GM21528 (cell line): ENCODE data around the gene CPLANE1.
"Not testable (repeated sequence)": the region's sequence is repeated elsewhere in the genome, so short reads cannot be mapped to it uniquely, and the experiment has no call there.

ENCODE experiments used
- ATAC-seq: cut with Tn5 transposase; IDR thresholded peaks from one replicate; pipeline ENCODE4 v1.9.1; 2021; ENCODE audit warnings: mild to moderate bottlenecking, moderate library complexity; ENCODE audit not compliant: unreplicated experiment, low FRiP score

The CPLANE1 gene

DNA sequence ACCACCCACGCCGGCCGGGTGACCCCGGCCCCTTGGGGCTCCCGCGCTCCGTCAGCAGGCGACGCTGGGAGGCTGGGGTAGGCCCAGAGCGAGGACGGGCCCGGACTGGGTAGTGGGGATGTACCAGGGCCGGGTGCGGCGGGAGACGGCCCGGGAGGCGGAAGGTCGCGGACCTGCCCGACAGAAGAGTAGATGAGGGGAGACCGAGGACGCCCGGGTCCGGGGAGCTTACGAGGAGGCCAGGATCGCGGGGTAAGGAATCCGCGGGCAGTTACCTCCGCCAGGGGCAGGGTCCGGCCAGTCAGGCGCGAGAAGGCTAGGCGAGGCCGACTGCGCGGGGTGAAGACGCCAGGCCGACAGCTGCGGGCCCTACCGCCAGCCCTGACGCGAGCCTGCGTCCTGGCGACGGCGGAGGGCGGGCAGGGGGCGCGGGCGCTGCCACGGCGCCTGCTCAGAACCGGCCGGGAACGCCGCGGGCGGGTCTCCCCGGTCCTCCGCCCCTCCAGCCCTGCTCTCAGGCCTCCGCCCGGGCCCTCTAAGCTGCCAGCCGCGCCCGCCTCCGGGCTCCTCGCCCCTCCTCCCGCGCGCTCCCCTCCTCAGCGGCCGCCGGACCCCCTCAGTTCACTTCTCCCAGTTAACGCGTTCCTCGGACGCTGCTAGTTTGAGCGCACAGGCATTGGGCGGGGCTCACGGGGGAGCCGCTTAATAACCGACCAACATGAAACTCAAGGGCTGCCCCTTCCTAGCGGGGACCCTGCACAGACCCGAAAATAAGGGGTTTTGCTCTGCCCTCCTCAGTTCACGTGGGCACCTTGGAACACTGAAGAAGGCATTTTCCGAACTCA lies at the start of gene CPLANE1:
CPLANE1 (minus strand) TSS at position 407 of the 845 bp plus-strand sequence. CDS start 1,678 bp downstream, outside the sequence.
- peak; percentile 91 for ATAC-seq

DNA sequence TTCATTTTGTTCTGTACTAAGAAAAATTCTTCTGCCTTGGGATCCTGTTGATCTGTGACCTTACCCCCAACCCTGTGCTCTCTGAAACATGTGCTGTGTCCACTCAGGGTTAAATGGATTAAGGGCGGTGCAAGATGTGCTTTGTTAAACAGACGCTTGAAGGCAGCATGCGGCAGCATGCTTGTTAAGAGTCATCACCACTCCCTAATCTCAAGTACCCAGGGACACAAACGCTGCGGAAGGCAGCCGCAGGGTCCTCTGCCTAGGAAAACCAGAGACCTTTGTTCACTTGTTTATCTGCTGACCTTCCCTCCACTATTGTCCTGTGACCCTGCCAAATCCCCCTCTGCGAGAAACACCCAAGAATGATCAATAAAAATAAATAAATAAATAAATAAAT lies 47.1 kb upstream of the CPLANE1 start:
- ATAC-seq = not testable (repeated sequence)

GRCh38 chr5:37283214-37283820 lies 34.1 kb upstream of the CPLANE1 start:
- no peak for ATAC-seq

- no peak for ATAC-seq
Observed at GRCh38 chr5:37275511-37275910, 26.3 kb upstream of the CPLANE1 start.

- no peak for ATAC-seq
Observed at GRCh38 chr5:37272511-37272910, 23.3 kb upstream of the CPLANE1 start.

DNA sequence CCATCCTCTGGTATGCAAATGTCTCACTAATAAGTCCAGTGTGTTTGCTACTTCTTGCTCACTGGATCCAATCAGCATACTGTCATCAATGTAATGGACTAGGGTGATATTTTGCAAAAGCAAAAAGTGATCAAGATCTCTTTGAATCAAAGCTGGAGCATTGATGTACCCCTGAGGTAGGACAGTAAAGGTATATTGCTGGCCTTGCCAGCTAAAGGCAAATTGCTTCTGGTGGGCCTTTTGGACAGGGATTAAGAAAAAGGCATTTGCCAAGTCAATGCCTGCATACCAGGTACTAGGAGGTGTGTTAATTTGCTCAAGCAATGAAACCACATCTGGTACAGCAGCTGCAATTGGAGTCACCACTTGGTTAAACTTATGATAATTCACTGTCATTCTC lies 18.9 kb upstream of the CPLANE1 start:
- ATAC-seq = not testable (repeated sequence)

GRCh38 chr5:37255774-37256358 lies 6.7 kb upstream of the CPLANE1 start:
- ATAC-seq = no peak

DNA sequence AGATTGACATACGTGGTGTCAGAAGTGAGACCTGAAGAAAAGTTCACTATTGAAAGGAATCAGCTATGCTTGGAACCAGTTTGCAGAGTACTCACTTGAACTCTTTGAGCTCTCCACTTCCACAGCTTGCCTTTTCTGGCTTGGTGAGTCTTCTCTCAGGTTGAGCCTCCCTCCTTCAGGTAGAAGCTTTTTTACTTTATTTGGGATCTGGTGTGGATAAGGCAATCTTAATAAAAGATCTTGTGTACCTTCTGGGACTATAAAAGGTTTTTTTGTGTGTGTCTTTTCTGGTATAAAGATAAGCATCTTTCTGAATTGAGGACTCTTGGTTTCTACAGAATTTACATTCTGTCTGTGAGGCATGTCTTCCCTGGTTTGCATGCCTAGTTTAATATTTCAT lies 5.4 kb upstream of the CPLANE1 start:
- no peak for ATAC-seq

- ATAC-seq = no peak
Observed at GRCh38 chr5:37251665-37252064, 2.5 kb upstream of the CPLANE1 start.

DNA sequence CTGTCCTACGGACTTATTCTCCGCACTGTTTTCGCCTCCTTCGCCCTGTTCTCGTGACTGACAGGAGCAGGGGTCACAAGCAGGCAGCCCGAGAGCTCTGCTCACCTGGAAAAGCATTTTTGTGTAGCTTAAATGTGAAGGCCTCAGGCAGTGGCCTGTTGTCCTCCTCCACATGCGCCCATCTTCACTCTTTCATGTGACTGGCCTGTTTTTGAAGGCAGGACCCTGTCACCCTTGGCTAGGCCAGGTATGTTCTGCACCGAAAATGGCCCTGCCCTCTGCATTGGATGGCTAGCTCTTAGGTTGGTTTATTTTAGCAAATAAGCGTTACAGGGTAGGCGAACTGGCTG lies 614 bp upstream of the CPLANE1 start:
- no peak for ATAC-seq

- ATAC-seq = no peak
Observed at GRCh38 chr5:37248421-37248969, 681 bp downstream of the CPLANE1 start.

DNA sequence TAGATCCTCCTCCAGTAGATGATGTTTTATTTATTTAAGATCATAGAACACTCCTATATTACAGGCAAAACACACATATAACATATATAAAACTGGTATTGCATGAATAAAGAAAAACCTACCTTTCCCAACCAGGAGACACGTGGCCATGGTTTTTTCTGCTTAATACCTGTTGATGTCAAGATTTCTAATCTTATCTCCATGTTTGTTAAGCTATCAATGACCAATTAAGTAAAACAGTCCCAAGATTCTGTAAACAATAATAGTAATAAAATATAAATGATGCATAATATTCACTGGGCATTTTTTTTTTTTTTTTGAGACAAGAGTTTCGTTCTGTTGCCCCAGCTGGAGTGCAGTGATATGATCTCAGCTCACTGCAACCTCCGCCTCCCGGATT lies 1.7 kb downstream of the CPLANE1 start:
- no peak for ATAC-seq

- no peak for ATAC-seq
Observed at GRCh38 chr5:37247036-37247435, 2.1 kb downstream of the CPLANE1 start.

- ATAC-seq = no peak
Observed at GRCh38 chr5:37234288-37234687, 14.9 kb downstream of the CPLANE1 start.

DNA sequence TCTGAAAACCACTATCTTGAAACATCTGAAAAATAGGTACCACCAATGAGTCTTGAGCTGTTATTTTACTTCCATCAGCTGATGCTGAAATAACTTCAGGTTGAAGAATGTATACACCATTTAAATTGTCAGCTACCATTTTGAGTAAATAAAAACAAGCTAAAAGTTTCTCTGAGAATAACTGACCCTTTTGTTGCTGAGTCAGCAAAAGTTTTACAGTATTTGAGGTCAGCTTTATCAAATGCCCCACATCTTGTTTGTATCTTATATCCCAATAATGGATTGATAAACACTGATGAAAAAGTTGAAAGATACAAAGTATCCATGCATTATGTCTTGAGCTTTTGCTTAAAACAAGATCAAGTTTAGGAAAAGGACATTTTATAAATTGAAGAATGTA lies 22.8 kb downstream of the CPLANE1 start:
- ATAC-seq = no peak

DNA sequence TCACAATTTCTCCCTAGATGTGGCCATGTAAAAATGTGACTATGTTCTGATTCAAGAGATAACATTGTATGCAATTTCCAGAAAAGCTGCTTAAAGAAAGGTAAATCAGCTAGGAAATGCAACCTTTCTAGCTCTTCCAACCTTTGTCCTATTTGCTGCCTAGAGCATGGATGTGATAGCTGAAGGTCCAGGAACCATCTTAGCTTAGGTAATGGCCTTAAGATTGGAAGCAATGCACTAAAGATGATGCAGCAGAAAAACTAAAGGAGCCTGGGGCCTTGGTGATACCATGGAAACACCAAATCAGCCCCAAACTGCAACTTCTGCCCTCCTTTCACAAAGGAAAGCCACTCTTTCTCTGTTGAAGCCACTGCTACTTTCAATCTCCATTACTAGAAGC lies 27.0 kb downstream of the CPLANE1 start:
- no peak for ATAC-seq

DNA sequence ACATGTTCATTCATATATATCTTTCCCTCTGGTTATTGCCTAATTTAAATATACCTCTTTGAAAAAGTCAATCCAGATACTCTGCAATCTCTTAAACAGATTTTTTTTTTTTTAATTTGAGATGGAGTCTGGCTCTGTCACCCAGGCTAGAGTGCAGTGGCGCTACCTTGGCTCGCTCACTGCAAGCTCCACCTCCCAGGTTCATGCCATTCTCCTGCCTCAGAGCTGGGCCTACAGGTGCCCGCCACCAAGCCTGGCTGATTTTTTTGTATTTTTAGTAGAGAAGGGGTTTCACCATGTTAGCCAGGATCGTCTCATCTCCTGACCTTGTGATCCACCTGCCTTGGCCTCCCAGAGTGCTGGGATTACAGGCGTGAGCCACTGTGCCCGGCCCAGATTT lies 28.8 kb downstream of the CPLANE1 start:
- not testable (repeated sequence) for ATAC-seq

DNA sequence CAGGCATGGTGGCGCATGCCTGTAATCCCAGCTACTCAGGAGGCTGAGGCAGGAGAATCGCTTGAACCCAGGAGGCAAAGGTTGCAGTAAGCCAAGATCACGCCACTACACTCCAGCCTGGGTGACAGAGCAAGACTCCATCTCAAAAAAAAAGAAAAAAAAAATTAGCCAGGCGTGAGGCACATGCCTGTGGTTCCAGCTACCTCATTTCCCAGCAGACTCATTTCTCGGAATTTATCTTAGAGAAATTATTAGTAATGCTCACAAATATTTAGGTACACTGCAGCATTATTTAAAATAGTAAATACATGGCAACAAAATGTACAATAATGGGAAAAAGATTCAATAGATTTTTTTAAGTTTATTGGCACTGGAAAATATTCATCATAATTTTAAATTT lies 29.8 kb downstream of the CPLANE1 start:
- ATAC-seq = not testable (repeated sequence)

GRCh38 chr5:37217976-37218375 lies 31.2 kb downstream of the CPLANE1 start:
- ATAC-seq = no peak

DNA sequence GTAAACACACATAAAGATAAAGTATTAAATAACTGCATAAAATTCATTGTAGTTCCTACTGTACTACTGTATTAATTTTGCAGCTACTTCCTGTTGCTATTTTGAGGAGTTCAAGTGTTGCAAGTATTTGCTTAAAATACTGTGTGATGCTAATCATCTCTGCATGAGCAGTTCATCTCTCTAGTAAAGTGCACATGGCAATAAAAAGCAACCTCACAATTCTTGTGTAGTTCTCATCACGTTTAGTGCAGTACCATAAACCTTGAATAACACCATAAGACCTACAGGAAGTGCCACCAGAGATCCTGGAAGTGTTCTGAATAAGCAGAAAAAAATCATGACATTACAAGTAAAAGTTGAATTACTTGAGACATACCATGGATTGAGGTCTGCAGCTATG lies 34.6 kb downstream of the CPLANE1 start:
- no peak for ATAC-seq

- ATAC-seq = no peak
Observed at GRCh38 chr5:37212096-37212495, 37.1 kb downstream of the CPLANE1 start.
